ENCODE results near the gene ZNF827.

ZNF827 gene

GRCh38 chr4:145885666-145886065, 53.0 kb downstream of the ZNF827 start:
- Histone ChIP-seq H3K4me2 (ENCODE audit: low read length) (no peak overlapping the region), H3K27me3 (ENCODE audit: control insufficient read depth, low read length) (no peaks in the 10 kb centered on the region), H3K9me3 (ENCODE audit: control insufficient read depth, insufficient read depth, low read length) (no peaks in the 10 kb centered on the region), H3K27ac (ENCODE audit: low read depth, low read length) (no peak overlapping the region), H3K4me3 (ENCODE audit: low read length) (no peak overlapping the region), H3K9me2 (replicated peaks; ENCODE audit: control insufficient read depth, low read length) (no peaks in the 10 kb centered on the region), H3K4me1 (ENCODE audit: control insufficient read depth, low read length) (peaks cover 37% of the 10 kb centered on the region), H4K20me1 (ENCODE audit: control insufficient read depth, insufficient read depth, low read depth, low read length) (peaks cover 25% of the 10 kb centered on the region; the same call in 1 of the 2 replicates), H3K79me2 (ENCODE audit: control insufficient read depth, low read length) (peaks cover 63% of the 10 kb centered on the region), H3F3A (ENCODE audit: control insufficient read depth, insufficient read depth) (no peaks in the 10 kb centered on the region; the same call in 1 of the 2 replicates), H3K36me3 (ENCODE audit: control insufficient read depth, low read length) (peaks cover 73% of the 10 kb centered on the region)
- TF ChIP-seq CTCF (IDR thresholded peaks at IDR 0.05; ENCODE audit: low read depth, low read length, poor library complexity, severe bottlenecking) (no peak), EZH2phosphoT487 (IDR thresholded peaks at IDR 0.05; ENCODE audit: borderline replicate concordance, low read length) (no peak)

- H3K9me2 ChIP-seq (replicated peaks; ENCODE audit: control insufficient read depth, low read length), result no peaks in the 10 kb centered on the region
- TF ChIP-seq CTCF (IDR thresholded peaks at IDR 0.05; ENCODE audit: low read depth, low read length, poor library complexity, severe bottlenecking) (no peak), EZH2phosphoT487 (IDR thresholded peaks at IDR 0.05; ENCODE audit: borderline replicate concordance, low read length) (no peak)
- peaks cover 27% of the 10 kb centered on the region; the same call in 1 of the 2 replicates for H4K20me1 ChIP-seq (ENCODE audit: control insufficient read depth, insufficient read depth, low read depth, low read length)
- H3K4me3 ChIP-seq (ENCODE audit: low read length), result no peak overlapping the region
- peaks cover 64% of the 10 kb centered on the region for H3K79me2 ChIP-seq (ENCODE audit: control insufficient read depth, low read length)
- H3K27me3 ChIP-seq (ENCODE audit: control insufficient read depth, low read length), result no peaks in the 10 kb centered on the region
- no peak overlapping the region for H3K27ac ChIP-seq (ENCODE audit: low read depth, low read length)
- H3K4me1 ChIP-seq (ENCODE audit: control insufficient read depth, low read length), result peaks cover 37% of the 10 kb centered on the region
- H3F3A ChIP-seq (ENCODE audit: control insufficient read depth, insufficient read depth), result no peaks in the 10 kb centered on the region; the same call in 1 of the 2 replicates
- H3K36me3 ChIP-seq (ENCODE audit: control insufficient read depth, low read length), result peaks cover 71% of the 10 kb centered on the region
- H3K4me2 ChIP-seq (ENCODE audit: low read length), result no peak overlapping the region
- H3K9me3 ChIP-seq (ENCODE audit: control insufficient read depth, insufficient read depth, low read length), result no peaks in the 10 kb centered on the region
Observed at GRCh38 chr4:145884775-145885174, 53.8 kb downstream of the ZNF827 start.

GRCh38 chr4:145883101-145883694, 55.4 kb downstream of the ZNF827 start:
- H3K79me2 ChIP-seq (ENCODE audit: control insufficient read depth, low read length), result peaks cover 62% of the 10 kb centered on the region
- H3K4me1 ChIP-seq (ENCODE audit: control insufficient read depth, low read length), result peaks cover 37% of the 10 kb centered on the region
- no peak overlapping the region for H3K27ac ChIP-seq (ENCODE audit: low read depth, low read length)
- H3K9me3 ChIP-seq (ENCODE audit: control insufficient read depth, insufficient read depth, low read length), result no peaks in the 10 kb centered on the region
- no peak overlapping the region for H3K4me3 ChIP-seq (ENCODE audit: low read length)
- peaks cover 27% of the 10 kb centered on the region; the same call in 1 of the 2 replicates for H4K20me1 ChIP-seq (ENCODE audit: control insufficient read depth, insufficient read depth, low read depth, low read length)
- no peaks in the 10 kb centered on the region; the same call in 1 of the 2 replicates for H3F3A ChIP-seq (ENCODE audit: control insufficient read depth, insufficient read depth)
- no peak for TF ChIP-seq CTCF (IDR thresholded peaks at IDR 0.05; ENCODE audit: low read depth, low read length, poor library complexity, severe bottlenecking)
- no peak for TF ChIP-seq EZH2phosphoT487 (IDR thresholded peaks at IDR 0.05; ENCODE audit: borderline replicate concordance, low read length)
- H3K36me3 ChIP-seq (ENCODE audit: control insufficient read depth, low read length), result peaks cover 75% of the 10 kb centered on the region
- H3K27me3 ChIP-seq (ENCODE audit: control insufficient read depth, low read length), result no peaks in the 10 kb centered on the region
- H3K9me2 ChIP-seq (replicated peaks; ENCODE audit: control insufficient read depth, low read length), result no peaks in the 10 kb centered on the region
- peak overlapping the region; percentile 46; the same call in 1 of the 2 replicates for H3K4me2 ChIP-seq (ENCODE audit: low read length)
